ENCODE measurements around the gene UNKL.
A peak's percentile ranks its signal among the peaks of the same experiment; 100 is the strongest.

The UNKL gene, protein sequence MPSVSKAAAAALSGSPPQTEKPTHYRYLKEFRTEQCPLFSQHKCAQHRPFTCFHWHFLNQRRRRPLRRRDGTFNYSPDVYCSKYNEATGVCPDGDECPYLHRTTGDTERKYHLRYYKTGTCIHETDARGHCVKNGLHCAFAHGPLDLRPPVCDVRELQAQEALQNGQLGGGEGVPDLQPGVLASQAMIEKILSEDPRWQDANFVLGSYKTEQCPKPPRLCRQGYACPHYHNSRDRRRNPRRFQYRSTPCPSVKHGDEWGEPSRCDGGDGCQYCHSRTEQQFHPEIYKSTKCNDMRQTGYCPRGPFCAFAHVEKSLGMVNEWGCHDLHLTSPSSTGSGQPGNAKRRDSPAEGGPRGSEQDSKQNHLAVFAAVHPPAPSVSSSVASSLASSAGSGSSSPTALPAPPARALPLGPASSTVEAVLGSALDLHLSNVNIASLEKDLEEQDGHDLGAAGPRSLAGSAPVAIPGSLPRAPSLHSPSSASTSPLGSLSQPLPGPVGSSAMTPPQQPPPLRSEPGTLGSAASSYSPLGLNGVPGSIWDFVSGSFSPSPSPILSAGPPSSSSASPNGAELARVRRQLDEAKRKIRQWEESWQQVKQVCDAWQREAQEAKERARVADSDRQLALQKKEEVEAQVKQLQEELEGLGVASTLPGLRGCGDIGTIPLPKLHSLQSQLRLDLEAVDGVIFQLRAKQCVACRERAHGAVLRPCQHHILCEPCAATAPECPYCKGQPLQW
- total RNA-seq: 34.0 to 42.7 reads per million in 2 donors

DNA sequence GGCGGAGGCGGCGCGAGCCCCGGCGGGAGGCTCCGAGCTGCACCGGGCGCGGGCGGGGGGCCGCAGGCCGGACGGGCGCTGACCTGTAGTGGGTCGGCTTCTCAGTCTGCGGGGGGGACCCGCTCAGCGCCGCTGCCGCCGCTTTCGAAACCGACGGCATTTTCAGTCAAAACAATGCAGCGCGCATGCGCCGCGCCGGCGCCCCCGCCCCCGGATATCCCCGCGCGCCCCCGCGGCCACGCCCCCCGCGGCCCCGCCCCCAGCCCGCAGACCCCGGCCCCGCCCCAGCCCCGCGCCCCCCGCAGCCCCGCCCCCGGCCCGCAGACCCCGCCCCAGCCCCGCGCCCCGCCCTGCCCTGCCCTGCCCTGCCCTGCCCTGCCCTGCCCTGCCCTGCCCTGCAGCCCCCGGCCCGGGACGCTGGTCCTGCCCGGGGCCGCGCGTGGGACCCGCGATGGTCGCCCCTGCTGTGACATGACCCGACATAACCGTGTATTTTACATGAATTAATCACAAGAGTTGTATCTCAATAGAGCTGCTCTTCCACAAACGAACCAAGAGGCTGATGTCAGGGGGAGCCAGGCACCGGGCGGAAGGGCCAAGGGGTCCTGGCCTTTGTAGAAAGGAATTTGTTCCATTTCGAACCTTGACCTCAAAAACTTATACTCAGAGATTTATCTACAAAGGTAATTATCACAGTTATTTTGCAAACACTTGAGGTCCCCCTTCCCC, at the start of gene UNKL:
TSS of gene UNKL (minus strand) at position 173 of the 729 bp plus-strand sequence. CDS start at position 160, 13 bp downstream.
- peak; percentile 67 to 82 (median 78) for DNase-seq

DNA sequence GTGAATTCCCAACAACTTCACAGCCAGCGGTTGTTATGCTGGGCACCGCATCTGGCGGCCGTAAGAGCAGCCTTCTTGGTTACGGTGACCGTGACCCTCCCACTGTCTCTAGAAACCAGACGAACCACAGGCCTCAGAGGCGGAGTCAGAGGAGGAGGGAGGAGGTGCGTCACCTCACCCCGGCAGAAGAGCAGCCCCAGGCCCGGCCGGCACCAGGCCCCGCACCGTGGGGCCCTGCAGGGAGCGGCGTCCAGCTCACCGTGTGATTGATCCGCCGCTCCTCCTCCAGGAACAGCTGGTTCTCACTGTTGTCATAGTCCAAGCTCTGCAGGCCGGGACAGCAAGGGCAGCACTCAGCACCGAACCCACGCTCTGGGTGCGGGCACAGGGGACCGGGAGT, 46.6 kb upstream of the UNKL start:
- no peak for DNase-seq

DNA sequence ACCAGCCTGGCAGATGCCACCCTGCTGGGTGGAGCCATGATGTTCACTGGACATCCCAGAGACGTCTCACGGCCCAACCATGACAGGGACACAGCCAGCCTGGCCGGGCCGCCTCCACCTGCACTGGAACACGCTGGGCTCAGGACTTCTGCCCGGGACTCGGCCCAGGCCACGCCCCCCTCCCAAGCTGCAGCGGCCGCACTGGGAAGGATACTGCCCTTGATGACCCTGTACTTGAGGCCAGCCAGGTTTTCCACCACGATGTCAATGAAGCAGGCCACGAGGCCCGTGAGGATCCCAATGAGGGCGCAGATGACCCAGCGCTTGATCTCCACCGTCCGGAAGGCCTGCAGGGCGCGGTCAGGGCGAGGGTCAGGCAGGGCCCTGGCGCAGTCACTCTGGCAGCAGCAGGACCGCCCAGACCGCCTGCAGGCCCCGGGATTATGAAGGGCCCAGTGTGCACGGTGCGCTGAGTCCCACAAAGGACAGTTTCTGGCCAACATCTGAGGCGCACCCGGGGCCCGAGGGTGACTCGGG, 46.2 kb upstream of the UNKL start:
- no peak for DNase-seq

DNA sequence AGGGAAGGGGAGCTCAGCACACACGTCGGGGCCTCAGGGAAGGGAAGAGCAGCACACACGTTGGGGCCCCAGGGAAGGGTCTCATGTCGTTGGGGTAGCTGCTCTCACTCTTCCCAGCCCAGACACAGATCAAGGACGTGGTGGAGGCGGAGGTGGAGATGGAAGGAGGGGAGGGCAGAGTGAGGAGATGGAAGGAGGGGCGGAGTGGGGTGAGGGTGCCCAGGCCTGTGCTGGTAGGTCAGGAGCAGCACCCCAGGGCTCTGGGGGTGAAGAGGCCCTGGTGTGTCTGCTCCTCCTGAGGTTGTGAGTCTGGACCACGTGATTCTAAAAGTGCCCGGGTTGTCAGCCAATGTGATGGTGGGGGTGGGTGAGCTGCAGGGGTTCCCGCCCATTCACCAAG, 45.5 kb upstream of the UNKL start:
- no peak for DNase-seq

DNA sequence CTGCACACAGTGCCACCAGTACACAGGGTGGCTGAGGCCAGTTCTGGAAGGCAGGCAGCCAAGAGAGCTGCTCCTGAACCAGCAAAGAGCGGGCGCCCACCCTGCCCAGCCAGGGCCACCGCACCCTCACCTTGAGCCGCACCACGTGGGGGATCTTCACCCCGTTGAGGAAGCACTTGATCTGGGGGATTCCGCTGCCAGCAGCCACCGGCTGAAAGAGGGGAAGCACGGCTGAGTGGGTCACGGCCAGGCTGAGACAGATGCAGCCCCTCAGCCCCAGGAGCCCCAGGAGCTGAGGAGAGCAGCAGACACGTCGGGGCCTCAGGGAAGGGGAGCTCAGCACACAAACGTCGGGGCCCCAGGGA, 44.5 kb upstream of the UNKL start:
- DNase-seq: no peak

DNA sequence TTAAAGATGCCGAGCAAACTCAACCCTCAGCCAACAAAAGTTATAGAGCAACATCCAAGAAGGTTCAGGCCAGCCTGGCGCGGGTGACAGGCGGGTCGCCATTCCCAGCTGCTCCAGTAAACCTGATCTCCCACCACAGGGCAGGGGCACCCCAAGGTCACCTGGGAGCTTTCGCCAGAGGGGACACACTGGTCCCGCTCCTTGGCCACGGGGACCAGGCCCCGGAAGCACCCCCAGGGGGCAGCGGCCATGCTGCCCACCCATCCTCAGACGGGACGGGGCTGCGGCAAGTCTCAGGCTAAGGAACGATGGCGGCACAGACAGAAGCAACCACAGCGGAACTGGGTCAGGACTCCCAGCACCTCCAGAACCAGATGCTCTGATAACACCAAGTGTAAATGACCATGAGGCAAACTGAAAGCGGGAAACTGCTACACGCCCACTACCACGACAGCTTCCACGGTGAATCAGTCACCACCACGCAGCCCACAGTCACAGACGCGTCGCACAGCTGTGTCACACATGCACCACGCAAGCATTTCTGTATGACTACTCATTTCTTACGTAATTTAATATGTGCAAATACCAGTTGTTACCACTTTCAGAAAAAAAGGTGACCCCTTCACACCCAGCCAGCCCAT, 44.0 kb upstream of the UNKL start:
- DNase-seq: no peak

DNA sequence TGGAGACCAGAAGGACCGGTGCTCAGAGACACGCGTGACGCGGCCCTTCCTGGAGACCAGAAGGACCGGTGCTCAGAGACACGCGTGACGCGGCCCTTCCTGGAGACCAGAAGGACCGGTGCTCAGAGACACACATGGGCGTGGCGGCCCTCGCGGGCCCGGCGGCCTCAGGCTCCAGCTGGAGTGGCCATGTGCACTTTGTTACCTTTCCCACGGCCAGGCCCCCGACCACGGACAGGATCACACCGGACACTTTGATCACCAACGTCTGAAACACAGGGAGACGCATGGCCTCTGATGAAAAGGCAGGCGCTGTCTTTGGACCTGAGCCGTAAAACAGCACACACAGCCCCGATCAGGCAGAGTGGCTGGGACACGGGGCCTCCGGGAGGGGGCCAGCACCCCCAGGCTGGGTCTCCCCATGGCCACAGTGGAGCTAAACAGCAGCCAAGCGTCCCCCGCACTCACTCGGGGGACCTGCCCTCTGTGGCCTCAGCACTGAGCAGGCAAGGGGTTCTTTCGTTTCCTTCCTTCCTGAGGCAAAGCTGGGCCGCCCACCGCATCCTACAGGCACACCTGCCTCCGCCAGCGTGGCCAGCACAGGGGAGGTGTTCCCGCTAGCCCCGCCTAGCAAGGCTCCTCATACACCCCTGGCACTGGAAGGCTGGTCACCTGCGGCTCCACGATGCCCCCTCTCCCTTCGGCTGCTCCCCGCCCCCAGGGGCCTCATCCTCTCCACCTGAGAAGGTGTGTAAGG, 43.2 kb upstream of the UNKL start:
- DNase-seq: no peak

DNA sequence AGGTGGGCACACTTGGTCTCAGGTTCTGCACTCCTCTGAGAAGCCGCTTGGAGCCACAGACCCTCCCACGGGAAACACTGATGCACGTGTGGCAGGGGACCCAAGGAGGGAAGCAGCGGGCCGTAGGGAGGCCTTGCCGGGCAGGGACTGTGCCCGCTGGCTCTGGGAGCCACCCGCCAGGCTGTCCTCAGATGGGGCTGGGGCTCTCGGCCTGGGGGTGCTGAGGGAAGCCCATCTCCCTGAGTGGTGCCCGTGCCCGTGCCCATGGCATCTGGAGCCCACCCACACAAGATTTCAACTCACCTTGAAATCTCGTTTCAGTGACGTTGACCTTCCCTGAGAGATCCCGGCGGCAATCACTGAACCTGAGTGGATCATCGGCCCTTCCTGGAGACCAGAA, 42.4 kb upstream of the UNKL start:
- DNase-seq: no peak

DNA sequence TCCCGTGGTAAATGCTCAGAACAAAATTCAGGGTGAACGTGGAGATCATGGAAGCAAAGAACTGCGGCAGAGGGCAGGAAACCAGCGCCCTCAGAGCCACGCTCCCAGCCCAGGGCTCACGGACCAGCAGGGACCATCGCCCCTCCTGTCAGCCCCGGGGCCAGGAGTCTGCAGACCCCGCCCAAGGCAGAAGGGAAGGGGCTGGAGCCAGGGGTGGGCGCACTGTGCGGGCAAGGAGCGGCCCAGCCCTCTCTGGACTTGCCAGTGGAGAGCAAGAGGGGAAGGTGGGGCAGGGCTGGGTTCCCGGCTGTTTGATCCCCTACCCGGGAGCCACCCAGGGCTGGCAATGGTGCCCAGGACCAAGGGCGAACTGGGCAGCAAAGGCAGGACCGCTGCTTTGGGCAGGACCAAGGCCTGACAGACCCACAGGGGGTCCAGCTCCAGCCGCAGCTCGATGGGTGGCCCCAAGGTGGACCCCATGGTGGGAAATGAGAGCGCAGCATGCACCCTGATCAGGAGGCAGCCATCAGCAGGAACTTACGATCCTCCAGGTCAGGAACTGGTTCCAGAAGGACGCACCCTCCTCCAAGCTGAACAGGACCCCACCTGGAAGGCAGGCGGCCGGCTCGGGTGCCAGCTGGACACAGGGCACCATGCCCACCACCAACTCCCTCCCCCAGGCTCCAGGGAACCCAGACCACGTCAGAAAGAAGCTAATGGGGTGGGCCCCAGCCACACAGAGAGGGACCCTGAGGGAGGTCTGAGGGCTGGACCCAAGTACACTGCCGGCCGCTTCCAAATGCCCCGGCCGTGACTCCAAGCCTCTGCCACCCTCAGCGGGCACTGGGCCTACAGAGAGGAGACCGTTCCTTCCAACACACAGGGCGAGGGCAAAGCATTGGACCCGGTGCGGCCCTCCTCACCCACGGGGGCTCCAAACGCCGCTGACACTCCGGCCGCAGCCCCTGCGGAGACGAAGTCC, 41.0 kb upstream of the UNKL start:
- no peak for DNase-seq

DNA sequence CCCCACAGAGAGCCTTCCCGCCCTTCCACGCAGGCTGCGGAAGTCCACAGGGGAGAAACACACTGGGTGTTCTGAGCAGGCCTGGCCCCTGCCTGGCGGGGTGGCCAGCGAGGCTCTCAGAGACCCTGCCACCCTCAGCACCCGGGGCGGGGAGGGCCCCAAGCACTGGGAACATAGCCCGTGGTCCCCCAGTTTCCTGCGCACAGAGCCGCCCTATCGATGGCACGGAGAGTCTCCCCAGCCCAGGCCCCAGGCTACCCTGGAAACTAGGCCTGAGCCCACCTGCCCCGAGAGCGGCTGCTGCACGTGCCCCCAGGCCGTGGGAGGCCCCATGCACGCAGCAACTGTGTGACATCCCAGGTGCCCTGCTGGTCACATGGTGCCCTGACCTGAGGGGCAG, 40.1 kb upstream of the UNKL start:
- DNase-seq: no peak

DNA sequence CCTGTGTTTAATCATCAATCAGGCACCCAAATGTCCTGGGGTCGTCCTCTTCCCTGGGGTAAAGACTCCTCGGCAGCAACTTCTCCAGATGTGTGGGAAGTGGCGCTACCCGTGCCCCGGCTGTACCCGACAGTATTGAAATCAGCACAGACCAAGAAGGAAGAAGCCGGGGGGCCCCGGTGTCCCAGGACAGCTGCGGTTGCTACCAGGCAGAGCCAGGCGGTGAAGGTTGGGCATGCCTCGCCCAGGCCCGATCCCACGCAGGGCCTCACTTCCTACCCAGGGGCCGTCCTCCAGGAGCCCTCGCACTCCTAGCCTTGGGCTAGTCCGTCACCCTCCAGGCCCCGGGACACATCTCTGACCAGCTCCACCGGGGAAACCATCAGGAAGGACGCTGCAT, 38.8 kb upstream of the UNKL start:
- DNase-seq: no peak

DNA sequence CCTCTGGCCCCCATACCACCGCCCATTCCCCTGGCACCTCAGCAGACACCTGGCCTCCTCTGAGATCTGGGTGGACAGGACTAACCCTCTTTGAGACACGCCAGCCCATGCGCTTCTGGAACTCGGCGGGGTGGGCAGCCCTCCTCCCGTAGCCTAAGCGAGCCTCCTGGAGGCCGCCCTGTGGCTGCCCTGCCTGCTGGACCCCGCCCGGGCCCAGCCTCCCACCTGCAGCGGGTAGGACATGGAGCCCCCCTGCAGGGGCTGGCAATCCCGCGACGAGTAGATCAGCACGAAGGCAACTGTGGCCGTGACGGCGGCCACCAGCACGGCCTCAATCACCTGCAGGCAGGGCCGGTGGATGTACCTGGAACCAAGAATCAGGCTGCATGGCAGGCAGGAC, 38.0 kb upstream of the UNKL start:
- DNase-seq: no peak

DNA sequence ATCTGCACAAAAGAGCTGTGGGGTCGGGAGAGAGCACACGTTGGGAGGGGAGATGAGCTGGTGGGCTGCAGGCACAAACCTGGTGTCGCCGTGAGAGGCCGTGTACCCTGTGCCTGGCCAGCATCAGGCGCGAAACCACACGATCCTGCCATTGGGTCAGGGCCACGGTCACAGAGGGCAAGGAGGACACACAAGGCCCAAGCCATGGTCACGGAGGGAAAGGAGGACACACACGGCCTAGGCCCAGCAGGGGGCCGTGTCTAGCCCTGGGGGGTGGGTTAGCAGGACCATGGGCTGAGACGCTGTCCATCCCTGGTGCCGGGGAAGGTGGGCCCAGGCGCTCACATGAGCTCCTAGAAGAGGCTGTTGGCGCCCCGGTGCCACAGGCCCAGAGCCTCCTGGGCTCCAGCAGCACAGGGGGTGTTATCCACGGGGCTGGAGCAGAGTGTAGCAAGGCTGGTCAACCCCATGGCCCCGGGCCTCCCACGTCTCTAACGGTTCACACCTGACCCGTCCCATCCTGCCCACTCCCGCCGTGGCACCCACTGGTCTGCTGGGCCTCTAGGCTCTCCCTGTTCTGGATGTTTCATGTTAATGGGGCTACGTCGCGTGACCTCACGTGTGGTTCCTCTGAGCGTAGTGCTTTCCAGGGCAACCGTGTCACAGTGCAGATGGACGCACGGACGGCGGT, 37.3 kb upstream of the UNKL start:
- DNase-seq: no peak

DNA sequence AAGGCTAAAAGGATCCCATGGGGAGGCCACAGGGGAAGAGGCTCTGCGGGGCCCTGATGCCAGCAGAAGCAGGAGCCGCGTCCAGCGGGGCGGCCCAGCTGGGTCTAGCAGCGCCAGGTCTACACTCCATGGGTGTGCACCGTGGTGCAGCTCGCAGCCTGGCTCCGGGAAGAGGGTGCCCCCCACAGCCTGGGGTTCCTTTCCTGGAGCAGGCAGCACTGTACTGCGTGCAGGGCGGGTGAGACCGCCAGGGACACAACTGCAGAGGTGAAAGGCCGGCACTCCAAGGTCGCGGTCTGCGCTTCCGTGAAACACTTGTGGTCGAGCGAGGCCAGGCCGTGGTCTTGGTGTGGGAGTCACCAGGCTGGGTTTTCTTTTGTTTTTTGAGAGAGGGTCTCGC, 36.3 kb upstream of the UNKL start:
- no peak for DNase-seq

DNA sequence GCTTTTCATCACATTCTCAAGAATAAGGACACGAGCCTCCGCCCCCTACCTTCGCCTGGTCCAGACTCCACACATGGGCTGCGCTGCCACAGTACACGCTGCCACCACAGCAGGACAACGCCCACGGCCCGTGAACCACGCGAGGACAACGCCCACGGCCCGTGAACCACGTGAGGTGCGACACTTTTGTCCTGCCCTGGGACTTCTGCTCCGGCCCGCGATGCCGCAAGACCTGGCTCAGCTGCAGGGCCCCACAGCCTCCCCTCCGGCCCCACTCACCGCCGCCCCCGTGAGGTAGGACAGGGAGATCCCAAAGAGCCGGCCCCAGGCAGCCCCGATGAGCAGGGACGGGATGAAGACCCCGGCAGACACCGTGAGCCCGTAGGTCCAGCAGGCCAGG, 35.7 kb upstream of the UNKL start:
- no peak for DNase-seq

DNA sequence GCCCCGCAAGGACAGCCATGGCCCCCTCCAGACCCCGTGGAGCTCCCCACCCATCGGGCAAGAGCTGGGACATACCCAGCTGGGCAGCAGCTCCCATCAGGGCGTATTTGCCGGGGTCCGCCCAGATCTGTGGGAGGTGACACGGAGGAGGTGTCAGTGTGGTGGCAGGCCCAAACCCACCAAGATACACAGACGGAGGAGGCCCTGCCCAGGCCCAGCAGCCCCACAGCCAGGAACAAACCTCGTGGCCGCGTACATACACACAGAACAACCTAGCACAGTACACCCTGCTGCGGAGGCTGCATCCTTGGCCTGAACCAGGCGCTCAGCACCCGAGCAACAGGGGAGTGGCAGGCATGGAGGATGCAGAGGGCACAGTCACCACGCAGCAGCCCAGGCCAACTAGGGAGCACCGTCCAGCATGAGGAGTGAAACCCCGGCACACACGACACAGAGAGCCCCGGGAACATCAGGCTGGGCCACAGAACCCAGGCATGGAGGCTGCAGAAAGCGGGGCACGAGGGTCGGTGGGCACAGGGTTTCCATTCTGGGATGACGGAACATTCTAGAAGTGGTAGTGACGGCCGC, 34.8 kb upstream of the UNKL start:
- no peak for DNase-seq

DNA sequence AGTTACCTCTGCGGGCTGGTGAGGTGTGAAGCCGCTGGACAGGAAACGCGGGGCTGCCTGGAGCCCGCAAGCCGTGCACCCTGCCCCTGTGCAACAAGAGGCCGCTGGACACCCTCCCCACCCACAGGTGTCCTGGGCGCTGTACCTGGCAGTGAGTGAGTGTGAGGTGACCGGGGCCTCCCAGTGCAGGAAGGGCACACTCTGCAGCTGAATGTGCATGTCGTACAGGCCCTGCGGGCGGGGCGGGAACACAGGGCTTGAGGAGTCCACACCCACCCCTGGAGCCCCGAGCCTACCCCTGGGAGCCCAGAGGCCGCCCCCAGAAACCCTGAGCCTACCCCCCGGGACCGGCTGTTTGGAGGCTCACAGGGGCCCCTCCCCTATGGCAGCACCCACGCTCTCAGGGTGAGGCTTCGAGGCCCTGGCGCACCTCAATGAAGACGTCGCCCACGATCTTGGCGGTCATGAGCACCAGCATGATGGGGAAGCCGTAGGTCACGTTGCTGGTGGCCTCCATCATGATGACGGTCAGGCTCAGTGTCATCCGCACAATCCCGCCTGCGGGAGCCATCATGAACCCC, 34.1 kb upstream of the UNKL start:
- DNase-seq: no peak

DNA sequence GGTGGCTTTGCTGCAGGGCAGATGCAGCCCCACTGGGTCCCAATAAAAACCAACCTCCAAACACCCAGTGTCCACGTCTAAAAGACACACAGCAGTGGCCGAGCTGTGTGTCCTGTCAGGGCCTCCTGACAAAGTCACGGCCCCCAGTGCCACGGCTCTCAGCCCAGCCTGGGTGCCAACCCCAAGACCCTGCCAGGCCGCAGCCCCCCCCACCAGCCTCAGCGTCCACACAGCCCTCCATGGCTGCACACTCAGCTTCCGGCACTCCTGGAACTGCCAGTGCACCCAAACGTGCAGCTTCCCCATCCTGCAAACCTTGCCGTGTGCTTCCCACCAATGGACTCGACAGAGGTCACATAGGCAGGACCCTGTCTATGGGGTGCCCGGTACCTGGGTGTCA, 33.5 kb upstream of the UNKL start:
- no peak for DNase-seq

Data from T-helper 2 cell (primary cell).